HEK293 (cell line): ENCODE data around the gene IVD.
A peak's percentile ranks its signal among the peaks of the same experiment; 100 is the strongest.

Experiments
- KLF10 ChIP-seq: fragments of 450-650 bp; IDR thresholded peaks from 2 replicates; pipeline ENCODE4 v1.5.1; 2018; ENCODE audit warnings: missing biosample characterization, mild to moderate bottlenecking, missing genetic modification characterization
- SALL2 ChIP-seq: fragments of 450-650 bp; formaldehyde crosslinking; IDR thresholded peaks from 2 replicates; pipeline ENCODE4 v1.5.0; 2017; ENCODE audit warnings: missing biosample characterization, mild to moderate bottlenecking, missing genetic modification characterization, borderline replicate concordance
- SP2 ChIP-seq: fragments of 450-650 bp; formaldehyde crosslinking; IDR thresholded peaks from 2 replicates; pipeline ENCODE4 v1.5.1; 2016; ENCODE audit warnings: missing biosample characterization, missing genetic modification characterization
- WT1 ChIP-seq: fragments of 450-650 bp; formaldehyde crosslinking; IDR thresholded peaks from 2 replicates; pipeline ENCODE4 v1.5.1; 2016; ENCODE audit warnings: missing biosample characterization, missing genetic modification characterization
- ZBTB7A ChIP-seq: fragments of 450-650 bp; formaldehyde crosslinking; IDR thresholded peaks from 2 replicates; pipeline ENCODE4 v1.5.1; 2016; ENCODE audit warnings: low read depth, missing biosample characterization, missing genetic modification characterization
- ZNF121 ChIP-seq: fragments of 450-650 bp; formaldehyde crosslinking; IDR thresholded peaks from 2 replicates; pipeline ENCODE4 v1.5.1; 2016; ENCODE audit warnings: missing biosample characterization, missing genetic modification characterization
- ZNF138 ChIP-seq: fragments of 450-650 bp; formaldehyde crosslinking; IDR thresholded peaks from 2 replicates; pipeline ENCODE4 v1.5.1; 2016; ENCODE audit warnings: missing biosample characterization, missing genetic modification characterization, borderline replicate concordance
- ZNF155 ChIP-seq: fragments of 450-650 bp; formaldehyde crosslinking; IDR thresholded peaks from 2 replicates; pipeline ENCODE4 v1.5.1; 2016; ENCODE audit warnings: missing biosample characterization, missing genetic modification characterization
- ZNF175 ChIP-seq: fragments of 450-650 bp; formaldehyde crosslinking; IDR thresholded peaks from 2 replicates; pipeline ENCODE4 v1.5.1; 2016; ENCODE audit warnings: missing biosample characterization, missing genetic modification characterization
- ZNF302 ChIP-seq: fragments of 450-650 bp; formaldehyde crosslinking; IDR thresholded peaks from 2 replicates; pipeline ENCODE4 v1.5.1; 2016; ENCODE audit warnings: missing biosample characterization, missing genetic modification characterization, low read depth
- ZNF473 ChIP-seq: fragments of 450-650 bp; formaldehyde crosslinking; IDR thresholded peaks from 2 replicates; pipeline ENCODE4 v1.5.1; 2017; ENCODE audit warnings: missing biosample characterization, missing genetic modification characterization
- ZNF521 ChIP-seq: fragments of 450-650 bp; formaldehyde crosslinking; IDR thresholded peaks from 2 replicates; pipeline ENCODE4 v1.5.1; 2017; ENCODE audit warnings: missing biosample characterization, mild to moderate bottlenecking, missing genetic modification characterization
- ZNF529 ChIP-seq: fragments of 450-650 bp; formaldehyde crosslinking; IDR thresholded peaks from 2 replicates; pipeline ENCODE4 v1.5.1; 2017; ENCODE audit warnings: missing genetic modification characterization, missing biosample characterization; ENCODE audit not compliant: insufficient replicate concordance
- ZNF544 ChIP-seq: fragments of 450-650 bp; formaldehyde crosslinking; IDR thresholded peaks from 2 replicates; pipeline ENCODE4 v1.5.0; 2017; ENCODE audit warnings: missing biosample characterization, missing genetic modification characterization
- ZNF830 ChIP-seq: fragments of 450-650 bp; IDR thresholded peaks from 2 replicates; pipeline ENCODE4 v1.5.0; 2018; ENCODE audit warnings: missing biosample characterization, missing genetic modification characterization, low read depth, mild to moderate bottlenecking, moderate library complexity
- TF ChIP-seq, protein P1 (sequence below): fragments of 450-650 bp; formaldehyde crosslinking; IDR thresholded peaks from 2 replicates; pipeline ENCODE4 v1.5.1; 2016; ENCODE audit warnings: missing biosample characterization, missing genetic modification characterization
- TF ChIP-seq, protein P2 (sequence below): fragments of 450-650 bp; formaldehyde crosslinking; IDR thresholded peaks from 2 replicates; pipeline ENCODE4 v1.5.1; 2017; ENCODE audit warnings: missing biosample characterization, missing genetic modification characterization
- TF ChIP-seq, protein P3 (sequence below): fragments of 450-650 bp; formaldehyde crosslinking; IDR thresholded peaks from 2 replicates; pipeline ENCODE4 v1.5.1; 2016; ENCODE audit warnings: missing biosample characterization, missing genetic modification characterization
- TF ChIP-seq, protein P4 (sequence below): fragments of 450-650 bp; formaldehyde crosslinking; IDR thresholded peaks from 2 replicates; pipeline ENCODE4 v1.5.1; 2016; ENCODE audit warnings: missing biosample characterization, missing genetic modification characterization, low read depth
- TF ChIP-seq, protein P5 (sequence below): fragments of 450-650 bp; formaldehyde crosslinking; IDR thresholded peaks from 2 replicates; pipeline ENCODE4 v1.5.1; 2016; ENCODE audit warnings: missing biosample characterization, missing genetic modification characterization

The IVD gene

GRCh38 chr15:40436116-40436891, 30.7 kb downstream of the IVD start (continued):
- TF ChIP-seq, protein P1, sequence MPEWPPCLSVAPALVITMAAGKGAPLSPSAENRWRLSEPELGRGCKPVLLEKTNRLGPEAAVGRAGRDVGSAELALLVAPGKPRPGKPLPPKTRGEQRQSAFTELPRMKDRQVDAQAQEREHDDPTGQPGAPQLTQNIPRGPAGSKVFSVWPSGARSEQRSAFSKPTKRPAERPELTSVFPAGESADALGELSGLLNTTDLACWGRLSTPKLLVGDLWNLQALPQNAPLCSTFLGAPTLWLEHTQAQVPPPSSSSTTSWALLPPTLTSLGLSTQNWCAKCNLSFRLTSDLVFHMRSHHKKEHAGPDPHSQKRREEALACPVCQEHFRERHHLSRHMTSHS (tag by site-specific recombination): no peak
- TF ChIP-seq KLF10 (no peak), ZNF521 (tag by site-specific recombination) (no peak), ZNF544 (tag by site-specific recombination) (no peak), ZNF121 (tag by site-specific recombination) (no peak), ZNF155 (no peak), ZNF830 (tag by site-specific recombination) (no peak), ZNF302 (tag by site-specific recombination) (no peak), ZNF175 (tag by site-specific recombination) (no peak), WT1 (tag by site-specific recombination) (no peak), ZBTB7A (tag by site-specific recombination) (no peak), SALL2 (tag by site-specific recombination) (no peak), ZNF473 (tag by site-specific recombination) (no peak), ZNF138 (no peak), SP2 (tag by site-specific recombination) (no peak), ZNF529 (tag by site-specific recombination) (no peak)
- TF ChIP-seq, protein P2, sequence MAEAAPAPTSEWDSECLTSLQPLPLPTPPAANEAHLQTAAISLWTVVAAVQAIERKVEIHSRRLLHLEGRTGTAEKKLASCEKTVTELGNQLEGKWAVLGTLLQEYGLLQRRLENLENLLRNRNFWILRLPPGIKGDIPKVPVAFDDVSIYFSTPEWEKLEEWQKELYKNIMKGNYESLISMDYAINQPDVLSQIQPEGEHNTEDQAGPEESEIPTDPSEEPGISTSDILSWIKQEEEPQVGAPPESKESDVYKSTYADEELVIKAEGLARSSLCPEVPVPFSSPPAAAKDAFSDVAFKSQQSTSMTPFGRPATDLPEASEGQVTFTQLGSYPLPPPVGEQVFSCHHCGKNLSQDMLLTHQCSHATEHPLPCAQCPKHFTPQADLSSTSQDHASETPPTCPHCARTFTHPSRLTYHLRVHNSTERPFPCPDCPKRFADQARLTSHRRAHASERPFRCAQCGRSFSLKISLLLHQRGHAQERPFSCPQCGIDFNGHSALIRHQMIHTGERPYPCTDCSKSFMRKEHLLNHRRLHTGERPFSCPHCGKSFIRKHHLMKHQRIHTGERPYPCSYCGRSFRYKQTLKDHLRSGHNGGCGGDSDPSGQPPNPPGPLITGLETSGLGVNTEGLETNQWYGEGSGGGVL (tag by site-specific recombination): peak; percentile 62; the same call in 1 of the 2 replicates
- TF ChIP-seq, protein P3, sequence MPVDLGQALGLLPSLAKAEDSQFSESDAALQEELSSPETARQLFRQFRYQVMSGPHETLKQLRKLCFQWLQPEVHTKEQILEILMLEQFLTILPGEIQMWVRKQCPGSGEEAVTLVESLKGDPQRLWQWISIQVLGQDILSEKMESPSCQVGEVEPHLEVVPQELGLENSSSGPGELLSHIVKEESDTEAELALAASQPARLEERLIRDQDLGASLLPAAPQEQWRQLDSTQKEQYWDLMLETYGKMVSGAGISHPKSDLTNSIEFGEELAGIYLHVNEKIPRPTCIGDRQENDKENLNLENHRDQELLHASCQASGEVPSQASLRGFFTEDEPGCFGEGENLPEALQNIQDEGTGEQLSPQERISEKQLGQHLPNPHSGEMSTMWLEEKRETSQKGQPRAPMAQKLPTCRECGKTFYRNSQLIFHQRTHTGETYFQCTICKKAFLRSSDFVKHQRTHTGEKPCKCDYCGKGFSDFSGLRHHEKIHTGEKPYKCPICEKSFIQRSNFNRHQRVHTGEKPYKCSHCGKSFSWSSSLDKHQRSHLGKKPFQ: no peak
- TF ChIP-seq, protein P4, sequence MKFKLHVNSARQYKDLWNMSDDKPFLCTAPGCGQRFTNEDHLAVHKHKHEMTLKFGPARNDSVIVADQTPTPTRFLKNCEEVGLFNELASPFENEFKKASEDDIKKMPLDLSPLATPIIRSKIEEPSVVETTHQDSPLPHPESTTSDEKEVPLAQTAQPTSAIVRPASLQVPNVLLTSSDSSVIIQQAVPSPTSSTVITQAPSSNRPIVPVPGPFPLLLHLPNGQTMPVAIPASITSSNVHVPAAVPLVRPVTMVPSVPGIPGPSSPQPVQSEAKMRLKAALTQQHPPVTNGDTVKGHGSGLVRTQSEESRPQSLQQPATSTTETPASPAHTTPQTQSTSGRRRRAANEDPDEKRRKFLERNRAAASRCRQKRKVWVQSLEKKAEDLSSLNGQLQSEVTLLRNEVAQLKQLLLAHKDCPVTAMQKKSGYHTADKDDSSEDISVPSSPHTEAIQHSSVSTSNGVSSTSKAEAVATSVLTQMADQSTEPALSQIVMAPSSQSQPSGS (tag by site-specific recombination): no peak
- TF ChIP-seq, protein P5, sequence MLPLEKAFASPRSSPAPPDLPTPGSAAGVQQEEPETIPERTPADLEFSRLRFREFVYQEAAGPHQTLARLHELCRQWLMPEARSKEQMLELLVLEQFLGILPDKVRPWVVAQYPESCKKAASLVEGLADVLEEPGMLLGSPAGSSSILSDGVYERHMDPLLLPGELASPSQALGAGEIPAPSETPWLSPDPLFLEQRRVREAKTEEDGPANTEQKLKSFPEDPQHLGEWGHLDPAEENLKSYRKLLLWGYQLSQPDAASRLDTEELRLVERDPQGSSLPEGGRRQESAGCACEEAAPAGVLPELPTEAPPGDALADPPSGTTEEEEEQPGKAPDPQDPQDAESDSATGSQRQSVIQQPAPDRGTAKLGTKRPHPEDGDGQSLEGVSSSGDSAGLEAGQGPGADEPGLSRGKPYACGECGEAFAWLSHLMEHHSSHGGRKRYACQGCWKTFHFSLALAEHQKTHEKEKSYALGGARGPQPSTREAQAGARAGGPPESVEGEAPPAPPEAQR (tag by site-specific recombination): no peak
- TF ChIP-seq, all 188 proteins: peak for 8
